Measurements from ENCODE around the gene JAG1. TPM values are rescaled to one million over a fixed set of nuclear protein-coding genes. Genes with fewer than 3 reads are reported as not detected.

JAG1 gene
- total RNA-seq, 3 donors from 2014 or later (not counting 1 experiment from before 2014, with no cell fraction given): 8.1 to 12.3 (median 8.7) TPM

DNA sequence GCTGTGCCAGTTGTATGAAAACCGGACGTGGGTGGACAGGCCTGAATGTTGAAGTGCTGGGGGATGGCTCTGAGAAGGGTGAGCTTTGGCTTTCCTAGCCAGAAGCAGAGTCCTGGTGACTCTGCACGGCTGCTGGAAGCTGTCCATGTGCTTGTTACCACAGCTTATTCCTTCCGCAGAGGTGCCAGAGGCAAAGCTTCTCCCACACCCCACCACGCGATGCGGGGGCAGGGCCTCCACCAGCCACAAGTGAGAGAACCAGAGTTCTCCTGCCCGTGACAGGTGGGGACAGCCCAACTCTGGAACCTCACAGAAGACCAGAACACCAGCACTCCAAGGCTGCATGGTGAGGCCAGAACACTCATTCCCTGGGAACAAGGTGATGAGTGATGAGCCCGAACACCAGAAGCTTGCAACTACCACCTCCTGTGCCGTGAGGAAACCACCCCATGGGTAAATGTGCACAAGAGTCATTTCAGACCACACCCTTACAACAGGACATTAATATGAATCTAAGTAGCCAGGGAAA lies 36.7 kb downstream of the JAG1 start:
- no peak for ATAC-seq
- Histone ChIP-seq H3K27me3 (ENCODE audit: control insufficient read depth, insufficient read depth, low read length) (no peaks in the 10 kb centered on the region), H3K27ac (ENCODE audit: low read length) (no peak overlapping the region), H3K9me3 (ENCODE audit: control insufficient read depth, insufficient read depth, low read length) (no peaks in the 10 kb centered on the region), H3K4me1 (ENCODE audit: control insufficient read depth, insufficient read depth, low read length) (no peaks in the 10 kb centered on the region), H3K4me3 (ENCODE audit: low read length) (no peak overlapping the region), H3K36me3 (ENCODE audit: control insufficient read depth, insufficient read depth, low read length) (no peaks in the 10 kb centered on the region)
- Mint-ChIP-seq H3K4me1 (no peaks in the 10 kb centered on the region), H3K4me3 (no peak overlapping the region), H3K27ac (no peak overlapping the region), H3K27me3 (ENCODE audit: low read depth in 2 of 2) (peaks cover 0 to 2% of the 10 kb centered on the region in 2 donors), H3K36me3 (no peaks in the 10 kb centered on the region), H3K9me3 (no peaks in the 10 kb centered on the region)
- WGBS (ENCODE audit: insufficient coverage): 75% methylated on average over 10 of the region's 10 CpGs
- TF ChIP-seq, protein P1, sequence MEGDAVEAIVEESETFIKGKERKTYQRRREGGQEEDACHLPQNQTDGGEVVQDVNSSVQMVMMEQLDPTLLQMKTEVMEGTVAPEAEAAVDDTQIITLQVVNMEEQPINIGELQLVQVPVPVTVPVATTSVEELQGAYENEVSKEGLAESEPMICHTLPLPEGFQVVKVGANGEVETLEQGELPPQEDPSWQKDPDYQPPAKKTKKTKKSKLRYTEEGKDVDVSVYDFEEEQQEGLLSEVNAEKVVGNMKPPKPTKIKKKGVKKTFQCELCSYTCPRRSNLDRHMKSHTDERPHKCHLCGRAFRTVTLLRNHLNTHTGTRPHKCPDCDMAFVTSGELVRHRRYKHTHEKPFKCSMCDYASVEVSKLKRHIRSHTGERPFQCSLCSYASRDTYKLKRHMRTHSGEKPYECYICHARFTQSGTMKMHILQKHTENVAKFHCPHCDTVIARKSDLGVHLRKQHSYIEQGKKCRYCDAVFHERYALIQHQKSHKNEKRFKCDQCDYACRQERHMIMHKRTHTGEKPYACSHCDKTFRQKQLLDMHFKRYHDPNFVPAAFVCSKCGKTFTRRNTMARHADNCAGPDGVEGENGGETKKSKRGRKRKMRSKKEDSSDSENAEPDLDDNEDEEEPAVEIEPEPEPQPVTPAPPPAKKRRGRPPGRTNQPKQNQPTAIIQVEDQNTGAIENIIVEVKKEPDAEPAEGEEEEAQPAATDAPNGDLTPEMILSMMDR (IDR thresholded peaks at IDR 0.05): no peak
- DNase-seq: no peak
- intact Hi-C loops (cut with micrococcal nuclease): no loop called here

DNA sequence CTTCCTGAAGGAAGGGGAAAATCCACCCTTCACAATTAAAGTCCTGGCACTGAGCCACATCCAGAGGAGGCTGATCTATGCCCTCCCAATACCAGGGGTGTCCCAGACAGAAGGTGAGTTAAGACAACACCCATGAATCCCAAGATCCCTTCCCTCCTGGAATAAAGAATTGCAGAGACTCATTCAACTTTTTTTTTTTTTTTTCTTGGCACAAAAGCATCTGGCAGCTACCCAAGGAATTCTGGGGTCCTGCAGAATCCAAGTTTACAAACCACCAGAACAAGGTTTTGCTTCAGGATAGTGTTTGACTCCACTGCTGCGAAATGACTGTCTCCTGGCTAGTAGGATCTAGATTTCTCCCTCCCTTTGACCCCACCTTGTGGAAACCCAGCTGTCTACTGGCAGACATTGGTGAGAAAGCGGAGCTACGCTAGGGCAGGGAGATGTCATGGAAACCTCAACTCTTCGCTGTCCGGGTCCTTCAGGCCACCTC lies 37.4 kb downstream of the JAG1 start:
- Mint-ChIP-seq H3K9me3 (no peaks in the 10 kb centered on the region), H3K27me3 (ENCODE audit: low read depth in 2 of 2) (peaks cover 0 to 2% of the 10 kb centered on the region in 2 donors), H3K27ac (no peak overlapping the region), H3K4me3 (no peak overlapping the region), H3K4me1 (no peaks in the 10 kb centered on the region), H3K36me3 (no peaks in the 10 kb centered on the region)
- intact Hi-C loops (cut with micrococcal nuclease): no loop called here
- no peak overlapping the region for H3K27ac ChIP-seq (ENCODE audit: low read length)
- H3K27me3 ChIP-seq (ENCODE audit: control insufficient read depth, insufficient read depth, low read length): no peaks in the 10 kb centered on the region
- no peak overlapping the region for H3K4me3 ChIP-seq (ENCODE audit: low read length)
- WGBS (ENCODE audit: insufficient coverage): 100% methylated on average over 5 of the region's 5 CpGs
- ATAC-seq (no peak), DNase-seq (no peak)
- H3K4me1 ChIP-seq (ENCODE audit: control insufficient read depth, insufficient read depth, low read length): no peaks in the 10 kb centered on the region
- H3K9me3 ChIP-seq (ENCODE audit: control insufficient read depth, insufficient read depth, low read length): no peaks in the 10 kb centered on the region
- H3K36me3 ChIP-seq (ENCODE audit: control insufficient read depth, insufficient read depth, low read length): no peaks in the 10 kb centered on the region
- TF ChIP-seq, protein P1 (IDR thresholded peaks at IDR 0.05): no peak

DNA sequence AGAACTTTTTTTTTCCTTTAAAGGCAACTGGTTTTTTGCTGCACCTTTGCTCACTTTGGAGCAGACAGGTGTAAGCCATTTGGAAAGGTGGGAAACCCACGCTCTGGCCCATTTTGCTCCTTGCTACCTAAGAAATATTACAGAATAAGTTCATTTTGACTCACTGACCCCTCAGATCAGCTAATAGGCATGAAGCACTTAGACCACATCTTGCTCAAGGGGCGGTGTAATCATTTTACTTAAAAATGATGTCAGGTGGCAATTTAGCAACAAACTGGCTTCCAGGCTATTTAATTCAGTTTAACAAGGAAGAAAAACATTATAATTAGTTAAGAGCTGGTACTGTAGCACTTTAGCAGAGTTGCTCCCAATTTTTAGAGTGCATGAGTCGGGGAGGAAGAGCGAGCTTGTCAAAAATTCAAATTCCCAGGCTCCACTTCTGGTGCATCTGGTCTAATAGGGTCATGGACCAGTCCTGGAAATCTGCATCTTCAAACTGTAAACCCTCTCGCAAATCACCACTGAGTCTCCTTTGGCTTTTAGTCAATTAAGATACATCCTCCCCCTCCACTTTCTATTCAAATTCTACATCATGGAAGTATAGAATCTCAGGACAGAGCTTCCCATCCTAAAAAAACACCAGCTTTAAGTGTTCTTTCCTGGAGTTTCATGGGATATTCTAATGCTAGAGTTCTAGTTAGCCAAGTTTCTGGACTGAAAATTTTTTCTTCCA lies 38.2 kb downstream of the JAG1 start:
- H3K27ac ChIP-seq (ENCODE audit: low read length): no peak overlapping the region
- Mint-ChIP-seq H3K4me1 (no peaks in the 10 kb centered on the region), H3K36me3 (no peaks in the 10 kb centered on the region), H3K27ac (no peak overlapping the region), H3K4me3 (no peak overlapping the region), H3K27me3 (ENCODE audit: low read depth in 2 of 2) (peaks cover 0 to 2% of the 10 kb centered on the region in 2 donors), H3K9me3 (no peaks in the 10 kb centered on the region)
- WGBS (ENCODE audit: insufficient coverage): 100% methylated on average over 5 of the region's 5 CpGs
- H3K36me3 ChIP-seq (ENCODE audit: control insufficient read depth, insufficient read depth, low read length): no peaks in the 10 kb centered on the region
- no peaks in the 10 kb centered on the region for H3K27me3 ChIP-seq (ENCODE audit: control insufficient read depth, insufficient read depth, low read length)
- ATAC-seq (no peak), DNase-seq (no peak)
- no peak overlapping the region for H3K4me3 ChIP-seq (ENCODE audit: low read length)
- H3K9me3 ChIP-seq (ENCODE audit: control insufficient read depth, insufficient read depth, low read length): no peaks in the 10 kb centered on the region
- TF ChIP-seq, protein P1 (IDR thresholded peaks at IDR 0.05): no peak
- H3K4me1 ChIP-seq (ENCODE audit: control insufficient read depth, insufficient read depth, low read length): no peaks in the 10 kb centered on the region
- intact Hi-C loops (cut with micrococcal nuclease): no loop called here
